Measurements from ENCODE around the gene RNF149.

Gene RNF149

GRCh38 chr2:101230541-101231001 is 77.9 kb downstream of the RNF149 start:
- DNase-seq (ENCODE audit: low spot score): no peak

Data from SW480 (cell line).